ENCODE measurements around the gene FBXL14.
A peak's percentile ranks its signal among the peaks of the same experiment; 100 is the strongest.

The FBXL14 gene

DNA sequence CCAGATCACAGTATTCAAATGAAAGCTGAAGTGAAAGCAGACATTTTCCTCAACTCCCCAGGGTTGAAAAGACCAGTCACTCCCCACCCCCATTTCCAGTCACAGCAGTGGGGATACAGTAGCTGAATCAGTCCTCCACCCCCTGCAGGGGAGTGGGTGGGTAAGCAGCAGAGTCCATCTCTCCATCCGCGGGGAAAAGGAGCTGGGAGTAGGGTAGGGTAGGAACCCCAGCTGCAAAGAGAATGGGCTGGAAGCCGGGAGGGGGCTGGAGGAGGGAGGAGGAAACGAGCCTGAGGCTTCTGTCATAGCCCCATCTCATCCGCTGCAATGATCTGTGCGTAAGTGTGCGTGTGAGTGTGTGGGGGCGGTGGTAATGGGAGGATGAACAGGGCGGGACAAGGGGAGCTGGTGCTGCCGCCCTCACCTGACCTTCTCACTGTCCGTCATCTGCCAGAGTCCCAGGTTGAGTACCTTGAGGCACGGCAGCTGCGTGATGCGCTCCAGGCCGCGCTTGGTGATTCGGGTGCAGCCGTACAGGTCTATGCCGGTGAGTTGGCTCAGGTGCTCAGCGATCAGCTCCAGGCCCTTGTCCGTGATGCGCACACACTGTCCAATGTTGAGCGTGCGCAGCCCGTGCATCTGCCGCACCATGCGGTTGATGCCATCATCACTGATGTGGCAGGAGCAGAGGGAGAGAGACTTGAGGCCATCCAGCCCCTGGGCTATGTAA, 1.8 kb downstream of the FBXL14 start:
- DNase-seq, result no peak

DNA sequence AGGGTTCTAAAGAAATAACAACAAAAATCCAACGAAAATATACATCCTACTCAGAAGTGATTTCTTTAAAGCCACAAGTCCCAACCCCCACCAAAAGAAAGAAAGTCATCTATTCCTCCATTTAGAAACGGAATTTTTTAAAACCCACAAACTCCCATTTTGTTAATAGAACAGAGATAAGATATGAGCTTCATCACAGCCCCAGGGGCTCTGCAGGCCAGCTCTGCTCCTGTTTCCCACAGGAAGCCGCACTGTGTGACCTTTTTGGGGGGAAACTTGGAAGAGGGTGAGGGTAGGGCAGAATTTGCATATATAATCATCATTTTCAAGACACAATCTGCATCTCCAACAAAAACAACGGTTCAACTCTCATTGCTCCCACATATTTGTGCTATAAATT, 2.8 kb downstream of the FBXL14 start:
- no peak for DNase-seq

DNA sequence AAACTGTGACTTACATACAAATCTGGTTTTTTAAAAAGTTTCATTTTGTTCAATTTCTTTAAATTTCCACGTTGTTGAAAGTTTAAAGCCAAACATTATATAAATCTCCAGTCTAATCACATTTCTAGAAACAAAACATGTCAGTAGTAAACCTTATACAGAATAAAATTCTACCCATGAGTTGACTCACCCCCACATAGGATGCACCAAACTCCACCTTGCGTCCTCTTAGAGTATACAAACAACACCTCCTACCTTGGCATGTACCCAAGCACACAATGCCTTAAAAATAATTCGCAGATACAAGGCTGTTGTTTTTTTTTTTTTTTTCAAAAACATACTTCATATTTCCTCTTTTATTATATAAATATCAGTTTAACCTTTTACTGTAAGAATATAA, 3.3 kb downstream of the FBXL14 start:
- no peak for DNase-seq

DNA sequence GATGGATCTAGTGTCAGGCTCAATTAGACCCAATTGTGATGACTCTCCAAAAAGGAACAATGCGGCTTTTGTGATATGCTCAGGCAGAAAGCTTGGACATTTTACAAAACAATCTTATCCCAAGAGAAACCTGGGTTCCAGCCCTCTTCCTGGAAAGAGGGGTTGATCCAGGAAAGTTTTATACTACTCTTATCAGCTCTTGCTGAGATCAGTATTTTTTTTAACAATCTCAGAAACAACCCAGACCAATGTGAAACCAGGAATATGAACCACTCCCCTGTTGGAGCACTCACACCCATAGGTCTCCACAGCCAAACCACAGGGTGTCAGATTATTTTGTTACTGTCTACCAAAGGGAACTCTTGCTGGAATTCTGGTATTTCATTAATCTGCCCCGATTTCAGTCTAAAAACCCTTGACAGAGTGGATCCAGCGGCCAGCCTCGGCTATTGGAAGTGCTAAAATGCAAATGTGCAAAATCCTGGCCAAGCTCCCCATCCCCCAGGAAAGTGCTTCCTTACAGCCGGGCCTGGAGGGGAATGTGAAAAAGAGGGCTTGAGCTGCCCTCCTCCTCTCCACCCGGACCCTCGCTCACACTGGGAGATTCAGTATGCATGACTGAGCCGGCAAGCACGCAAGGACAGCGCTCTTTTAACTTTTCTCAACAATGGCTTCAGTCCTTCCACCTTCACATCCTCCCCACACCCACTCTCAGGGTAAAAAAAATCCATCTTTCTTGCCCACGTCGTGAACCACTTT, 4.0 kb downstream of the FBXL14 start:
- no peak for DNase-seq

DNA sequence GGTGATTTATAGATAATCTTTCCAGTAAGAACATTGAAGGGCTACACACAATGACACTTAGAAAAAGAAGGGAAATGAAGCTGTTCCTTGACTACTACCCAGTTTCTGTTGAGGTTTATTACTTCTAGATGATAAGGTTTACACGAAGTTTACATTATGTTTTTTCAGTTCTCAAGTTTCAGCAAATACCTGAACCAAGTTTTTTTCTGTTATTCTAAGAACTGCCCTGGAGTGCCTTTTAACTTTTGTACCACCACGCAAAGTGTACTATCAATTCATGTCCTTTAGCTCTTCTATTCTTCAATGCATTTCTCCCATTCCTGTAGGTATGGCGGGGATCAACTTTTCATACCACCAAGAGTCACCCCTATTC, 5.8 kb downstream of the FBXL14 start:
- no peak for DNase-seq

DNA sequence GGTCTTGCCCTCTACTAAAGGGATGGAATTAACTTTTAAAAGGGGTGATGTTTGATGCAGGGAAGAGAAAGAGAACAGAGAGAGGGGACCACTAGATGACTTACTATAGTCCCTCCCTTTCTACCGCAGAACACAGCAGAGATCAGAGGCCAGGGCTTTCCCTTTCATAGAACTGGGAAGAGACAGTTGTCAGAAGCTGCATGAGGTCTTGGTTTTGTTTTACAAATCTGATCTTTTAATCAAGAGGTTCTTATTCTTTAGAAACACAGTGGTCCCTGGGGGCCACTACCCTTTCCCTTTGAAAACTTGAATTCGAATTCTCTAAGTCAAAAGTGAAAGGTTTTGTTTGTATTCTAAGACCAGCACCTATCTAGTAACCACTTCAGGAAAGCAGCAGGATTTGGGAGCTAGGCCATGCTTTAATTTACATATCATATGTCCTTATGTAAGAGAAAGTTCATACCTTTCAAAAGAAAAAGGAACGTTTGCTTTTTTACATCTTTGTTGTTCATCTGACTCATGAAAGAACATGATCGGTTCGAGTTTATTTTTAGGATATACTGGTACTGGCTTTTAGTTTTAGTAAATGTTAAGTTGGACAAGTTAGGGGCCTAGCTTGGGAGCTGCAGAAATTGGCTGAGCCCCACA, 6.3 kb downstream of the FBXL14 start:
- no peak for DNase-seq

DNA sequence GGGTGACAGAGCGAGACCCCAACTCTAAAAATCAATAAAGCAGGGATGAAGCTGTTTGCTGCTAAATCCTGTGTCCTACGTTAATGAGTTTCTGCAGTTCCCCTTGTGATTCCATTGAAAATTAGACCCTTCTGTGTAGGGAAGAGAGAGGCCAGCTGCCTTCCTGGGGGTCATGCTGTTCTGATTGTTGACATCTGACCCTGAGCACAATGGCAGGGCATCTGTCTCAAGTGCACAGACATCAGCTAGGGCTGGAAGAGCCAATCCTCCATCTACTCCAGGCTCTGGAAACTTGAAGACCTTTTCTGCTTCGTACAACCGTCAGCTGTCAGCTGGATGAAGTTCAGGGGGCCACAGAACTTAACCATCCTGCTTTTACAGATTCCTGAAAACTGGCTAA, 10.1 kb downstream of the FBXL14 start:
- no peak for DNase-seq

DNA sequence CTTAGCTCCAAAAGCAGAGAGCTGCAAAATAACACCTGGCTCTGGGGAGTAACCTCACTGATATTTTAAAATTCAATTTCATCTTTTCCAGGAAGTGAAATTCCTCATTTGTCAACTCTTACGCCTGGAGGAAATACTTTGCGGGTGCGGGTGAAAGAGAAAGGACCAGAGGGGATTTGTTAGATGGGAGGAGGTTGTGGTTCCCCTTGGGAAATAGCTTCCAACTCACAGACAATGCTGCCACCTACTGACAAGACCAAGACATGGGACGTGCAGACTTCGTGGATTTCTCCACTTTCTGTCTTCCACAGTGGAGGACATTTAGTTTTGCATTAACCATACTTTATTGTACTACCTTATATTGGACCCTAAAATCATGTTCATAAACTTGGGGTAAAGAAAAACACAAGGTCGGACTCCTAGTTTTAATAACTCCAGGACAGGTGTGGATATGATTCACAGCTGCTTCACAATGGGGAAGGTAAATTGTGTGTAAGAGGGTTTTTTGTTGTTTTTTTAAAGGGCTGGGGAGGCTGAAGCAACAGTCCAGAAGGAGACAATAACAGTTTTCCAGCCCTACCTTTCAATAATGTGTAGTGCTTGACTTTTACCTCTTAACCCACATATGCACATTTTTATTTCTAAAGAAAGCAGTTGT, 10.8 kb downstream of the FBXL14 start:
- DNase-seq, result peak; percentile 80

DNA sequence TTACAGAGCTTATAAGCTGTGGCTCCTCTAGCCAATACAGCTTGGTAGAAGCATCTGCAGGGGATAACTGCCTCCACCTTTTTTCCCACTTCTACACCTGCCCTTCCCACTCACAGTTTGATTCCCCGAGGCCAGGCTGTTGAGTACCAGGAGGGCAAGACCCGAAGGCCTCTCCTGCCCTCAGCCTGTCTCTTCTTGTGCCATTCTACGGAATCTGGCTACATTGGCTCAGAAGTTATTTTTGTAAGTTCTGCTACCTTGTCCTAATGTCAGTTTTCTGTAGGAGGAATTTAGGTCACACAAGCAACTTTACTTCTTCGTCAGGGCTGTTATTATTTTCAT, 11.7 kb downstream of the FBXL14 start:
- DNase-seq, result no peak

DNA sequence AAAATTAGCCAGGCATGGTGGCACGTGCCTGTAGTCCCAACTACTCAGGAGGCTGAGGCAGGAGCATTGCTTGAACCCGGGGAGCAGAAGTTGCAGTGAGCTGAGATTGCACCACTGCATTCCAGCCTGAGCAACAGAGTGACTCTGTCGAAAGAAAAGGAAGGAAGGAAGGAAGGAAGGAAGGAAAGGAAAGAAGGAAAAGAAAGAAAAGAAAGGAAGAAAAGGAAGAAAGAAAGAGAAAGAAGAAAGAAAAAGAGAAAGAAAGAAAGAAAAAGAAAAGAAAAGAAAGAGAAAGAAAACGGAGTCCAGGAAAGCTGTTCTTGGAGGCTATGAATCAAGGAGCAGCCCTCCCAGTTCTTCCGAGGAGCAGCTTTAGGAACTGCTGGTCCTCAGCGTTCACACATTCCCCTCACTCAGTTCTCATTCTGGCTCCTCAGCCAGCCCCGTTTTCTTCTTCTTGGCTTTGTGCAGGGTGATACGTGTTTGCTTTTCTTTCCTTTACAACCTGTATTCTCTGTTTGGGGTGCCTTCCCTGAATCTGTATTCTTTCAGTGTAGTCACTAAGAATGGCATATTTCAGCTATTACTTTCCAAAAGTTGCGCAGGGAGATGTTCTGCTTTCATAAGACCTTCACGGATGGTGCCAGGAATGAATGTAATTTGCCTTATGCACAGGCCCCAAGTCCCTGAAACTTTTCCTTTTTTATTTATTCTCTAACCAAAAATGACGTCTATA, 12.2 kb downstream of the FBXL14 start:
- no peak for DNase-seq

DNA sequence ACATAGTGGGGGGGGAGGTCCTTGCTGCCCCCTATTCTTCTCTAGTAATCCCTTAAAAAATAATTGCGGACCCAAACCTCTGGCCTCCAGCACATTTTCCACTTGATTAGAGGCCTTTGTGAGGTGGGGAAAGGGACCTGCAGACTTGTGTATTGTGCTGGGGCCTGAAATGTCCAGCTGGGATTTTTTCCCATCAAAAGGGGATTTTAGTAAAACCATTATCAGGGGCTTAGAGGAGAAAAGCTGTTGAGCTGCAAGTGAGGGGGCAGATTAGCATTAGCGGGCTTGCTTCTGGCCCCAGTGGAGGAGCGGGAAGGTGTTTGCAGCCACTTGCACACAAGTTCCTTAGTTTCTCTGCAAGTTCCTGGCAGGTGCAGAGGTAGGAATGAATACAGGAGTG, 13.9 kb downstream of the FBXL14 start:
- DNase-seq, result no peak

DNA sequence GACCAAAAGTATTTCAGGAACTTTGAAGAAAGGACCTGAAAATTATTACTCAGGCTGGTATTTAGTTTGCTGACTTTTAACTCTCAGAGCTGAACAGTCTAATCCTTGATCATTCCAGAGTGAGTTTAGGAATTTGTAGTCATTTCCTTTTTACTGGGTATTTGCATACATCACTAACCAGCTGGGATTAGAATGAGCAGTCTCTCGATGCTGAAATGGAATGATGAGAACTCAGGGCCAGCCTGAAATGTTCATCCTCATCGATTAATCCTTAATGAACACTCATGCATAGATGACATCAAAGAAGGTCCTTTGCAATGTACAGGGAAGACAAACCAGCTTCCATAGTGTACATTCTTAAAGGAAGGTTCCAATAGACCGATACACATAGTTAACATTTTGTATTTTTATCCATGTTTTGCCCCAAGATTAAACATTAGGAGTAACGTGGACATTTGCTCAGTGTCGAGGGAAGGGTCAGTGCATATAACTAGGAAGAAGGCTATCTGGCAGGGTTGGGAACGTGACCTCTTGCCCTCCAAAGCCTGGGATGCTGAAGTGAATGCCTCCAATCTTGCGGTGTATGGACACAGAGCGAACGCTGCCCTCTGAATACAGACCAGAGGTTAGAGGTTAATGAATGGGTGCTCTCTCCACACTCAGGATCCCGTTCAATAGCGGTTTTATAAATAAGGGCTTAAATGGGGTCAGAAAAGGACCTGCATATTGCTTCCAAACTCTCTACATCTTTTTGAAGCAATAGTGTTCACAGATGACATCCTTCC, 14.5 kb downstream of the FBXL14 start:
- no peak for DNase-seq

DNA sequence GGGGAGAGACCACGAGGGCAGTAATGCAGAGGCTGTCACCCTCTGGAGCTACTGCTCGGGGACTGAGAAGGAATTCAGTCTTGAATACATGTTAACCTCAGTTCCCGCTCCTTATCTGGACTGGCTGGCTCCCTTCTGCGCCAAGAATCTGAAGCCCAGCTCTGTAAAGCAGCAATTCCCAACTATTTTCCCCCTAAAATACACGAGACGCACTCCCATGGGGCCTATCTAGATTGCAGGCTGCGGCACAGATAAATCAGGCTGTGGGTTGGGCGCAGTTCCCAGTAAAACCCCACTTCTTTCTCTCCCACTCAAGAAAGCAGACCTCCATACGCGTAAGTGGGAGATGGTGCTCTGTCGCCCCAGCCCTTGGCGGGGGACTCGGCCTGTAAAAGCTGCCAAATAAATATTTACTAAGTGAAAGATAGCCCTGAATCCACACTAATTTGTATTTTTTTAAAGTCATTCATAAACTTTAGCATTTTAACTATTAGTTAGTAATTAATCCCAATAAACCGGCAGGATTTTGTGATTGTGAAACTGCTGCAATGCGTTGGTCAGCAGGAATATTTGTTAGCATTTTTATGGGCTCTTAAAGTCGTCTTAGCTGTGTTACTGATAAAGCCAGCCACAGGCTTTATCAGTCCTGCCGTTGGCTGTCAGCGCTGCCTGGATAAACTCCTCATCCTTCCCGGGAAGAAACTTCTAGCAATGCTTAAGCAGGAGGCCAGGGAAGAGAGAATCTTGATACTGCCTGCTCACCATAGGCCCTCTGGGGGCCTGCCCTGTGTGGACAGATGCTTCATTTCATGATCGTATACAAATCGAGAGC, 17.8 kb downstream of the FBXL14 start:
- DNase-seq, result no peak

DNA sequence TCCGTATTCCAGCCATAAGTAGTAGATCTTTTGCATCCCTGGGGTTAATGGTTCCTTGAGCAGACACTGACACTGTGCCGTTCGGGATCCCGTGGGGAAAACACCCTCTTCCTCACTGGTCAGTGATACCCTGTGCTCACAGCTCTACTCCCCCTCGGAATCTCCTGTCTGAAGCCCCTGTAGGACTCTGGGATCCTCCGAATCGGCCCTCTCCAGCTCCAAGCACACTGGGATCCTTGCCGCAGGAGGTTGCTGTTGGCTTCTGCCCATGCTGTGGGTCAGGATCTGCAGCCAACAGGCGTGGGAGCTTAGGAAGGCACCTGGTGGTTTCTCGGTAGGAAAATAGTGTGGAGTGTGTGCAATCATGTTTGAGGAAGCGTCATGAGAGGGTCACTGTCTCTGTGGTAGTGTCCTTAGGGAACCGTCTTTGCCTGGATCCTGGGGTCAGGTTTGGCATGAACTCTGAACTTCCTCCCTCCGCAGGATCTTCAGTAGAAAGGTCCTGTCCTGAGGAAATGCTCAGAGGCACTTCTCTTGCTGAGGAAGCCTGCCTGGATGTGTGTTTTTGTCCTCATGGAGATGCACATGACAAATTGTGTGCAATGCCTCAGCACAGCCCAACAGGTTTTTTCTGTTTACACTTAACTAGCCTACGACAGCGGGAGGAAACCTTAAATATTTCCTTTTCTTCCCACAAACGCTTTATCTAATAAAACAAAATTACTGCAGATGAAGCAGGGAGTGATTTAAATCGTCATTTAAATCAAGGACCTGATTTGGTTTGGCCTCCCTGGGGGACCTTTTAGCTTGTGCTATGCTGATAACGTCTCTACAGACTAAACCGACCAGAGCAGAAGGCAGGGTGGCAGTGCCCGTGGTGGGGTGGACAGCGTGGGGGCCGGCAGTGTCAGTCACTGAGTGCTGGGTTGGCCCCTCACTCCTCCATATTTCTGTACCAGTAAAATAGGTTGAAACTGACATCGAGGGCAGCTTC, 18.7 kb downstream of the FBXL14 start:
- no peak for DNase-seq

DNA sequence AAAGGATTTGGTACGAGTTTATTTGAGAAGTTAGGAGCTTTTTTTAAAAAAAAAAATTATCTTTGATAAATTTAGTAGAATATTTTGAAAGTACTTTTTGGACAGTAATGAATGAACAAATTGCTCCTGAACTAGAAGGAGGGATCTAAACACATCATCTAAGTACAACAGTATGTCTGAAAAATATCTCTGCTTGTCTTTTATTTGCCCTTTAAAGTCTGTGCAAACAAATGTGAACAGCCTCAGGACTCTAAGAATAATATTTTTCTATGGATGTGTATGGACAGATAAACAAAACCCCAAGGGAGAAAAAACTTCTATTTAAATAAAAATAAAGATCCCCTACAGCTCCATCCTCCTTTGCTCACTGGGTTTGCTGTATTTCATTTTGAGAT, 19.5 kb downstream of the FBXL14 start:
- no peak for DNase-seq

DNA sequence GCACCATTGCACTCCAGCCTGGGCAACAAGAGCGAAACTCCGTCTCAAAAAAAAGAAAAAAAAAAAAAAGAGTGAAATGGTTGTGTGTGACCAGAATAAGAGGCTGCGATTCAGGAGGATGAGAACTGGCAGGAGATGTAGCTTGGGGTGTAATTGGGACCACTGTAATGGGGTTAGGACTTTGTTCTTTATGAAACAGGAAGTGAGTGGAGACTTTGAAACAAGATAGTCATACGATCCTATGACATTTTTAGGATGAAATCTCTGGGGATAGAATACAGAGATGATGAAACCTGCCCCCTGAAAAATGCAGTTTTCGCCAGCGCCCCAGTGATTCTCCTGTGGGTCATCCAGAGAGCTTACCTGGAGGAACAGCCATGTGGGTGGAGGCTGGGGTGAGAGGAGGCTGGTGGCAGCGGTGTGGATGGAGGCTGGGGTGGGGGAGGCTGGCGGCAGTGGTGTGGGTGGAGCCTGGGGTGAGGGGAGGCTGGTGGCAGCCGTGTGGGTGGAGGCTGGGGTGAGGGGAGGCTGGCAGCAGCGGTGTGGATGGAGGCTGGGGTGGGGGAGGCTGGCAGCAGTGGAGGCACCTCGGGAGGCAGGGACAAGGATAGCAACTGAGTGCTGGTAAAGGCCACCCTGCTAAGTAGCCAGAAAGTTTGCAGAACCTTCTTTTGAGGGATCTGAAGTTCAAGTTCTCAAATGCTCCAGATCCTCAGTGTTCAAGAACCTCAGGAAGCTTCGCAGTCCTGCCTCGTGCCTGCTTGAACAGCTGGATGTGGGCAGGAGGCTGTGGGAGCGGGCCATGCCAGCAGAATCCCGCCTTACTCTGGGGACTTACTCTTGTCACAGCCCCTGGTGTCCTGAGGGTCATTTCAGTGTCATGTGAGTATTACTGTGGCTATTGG, 20.2 kb downstream of the FBXL14 start:
- DNase-seq, result no peak

DNA sequence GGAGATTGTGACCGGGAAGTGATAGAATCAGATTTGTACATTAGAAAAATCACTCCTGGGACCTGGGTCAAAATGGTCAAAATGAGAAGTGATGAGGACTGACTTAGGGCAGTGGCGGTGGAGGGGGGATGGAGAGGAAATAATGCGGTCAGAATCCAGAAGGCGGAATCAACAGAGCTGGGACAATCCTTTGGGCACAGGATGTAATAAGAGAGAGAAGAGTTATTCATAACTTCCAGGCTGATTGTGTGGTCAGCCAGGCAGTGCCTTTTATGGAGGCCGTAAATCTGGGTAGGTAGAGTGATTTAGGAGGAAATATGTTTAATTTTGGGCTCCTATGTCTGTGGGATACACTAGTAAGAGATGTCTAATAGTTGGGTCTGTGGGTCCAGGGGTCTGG, 21.6 kb downstream of the FBXL14 start:
- no peak for DNase-seq

DNA sequence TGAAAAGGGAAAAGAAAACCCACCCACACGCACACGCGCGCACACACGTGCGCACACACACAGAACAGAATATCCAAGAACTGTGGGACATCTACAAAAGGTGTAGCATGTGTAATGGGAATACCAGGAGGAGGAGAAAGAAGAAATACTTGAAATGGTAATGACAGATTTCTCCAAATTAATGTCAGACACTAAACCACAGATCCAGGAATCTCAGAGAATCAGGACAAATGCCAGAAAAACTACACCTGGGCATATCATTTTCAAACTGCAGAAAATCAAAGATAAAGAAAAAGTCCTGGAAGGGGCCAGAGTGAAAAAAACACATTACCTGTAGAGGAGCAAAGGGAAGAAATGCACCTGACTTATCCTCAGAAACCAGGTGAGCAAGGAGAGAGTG, 26.5 kb downstream of the FBXL14 start:
- no peak for DNase-seq

Data from NCI-H774 (cell line).